ENCODE data around the gene PHLPP1. TPM values are rescaled to one million over a fixed set of nuclear protein-coding genes. Genes with fewer than 3 reads are reported as not detected.
A peak's percentile ranks its signal among the peaks of the same experiment; 100 is the strongest.

PHLPP1 gene
- total RNA-seq, 1 donor from 2014 or later, result 47.3 TPM

DNA sequence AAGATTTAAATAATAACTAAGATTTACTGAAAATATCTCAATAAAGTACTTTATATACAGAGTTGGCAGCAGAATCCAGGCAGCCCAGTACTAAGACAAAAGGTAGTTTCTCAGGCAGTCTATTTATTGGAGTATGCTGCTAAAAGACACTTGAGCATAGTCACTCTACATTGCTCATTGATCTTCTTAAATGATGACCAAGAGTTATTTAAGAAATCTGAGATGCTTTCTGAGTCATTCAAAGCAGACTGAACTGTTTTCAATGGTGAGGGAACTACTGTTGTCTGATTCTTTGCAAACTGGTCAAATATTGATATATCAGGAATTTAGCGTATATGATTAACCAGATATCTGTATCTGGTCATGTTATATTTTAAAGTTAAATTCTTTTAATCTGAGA is 133.6 kb downstream of the PHLPP1 start:
- H3K4me1 Mint-ChIP-seq (ENCODE audit: unreplicated experiment), result peaks cover 35% of the 10 kb centered on the region
- H3K36me3 Mint-ChIP-seq (ENCODE audit: low read depth, unreplicated experiment), result no peaks in the 10 kb centered on the region
- DNase-seq (ENCODE audit: low spot score), result no peak

GRCh38 chr18:62850619-62851306 is 135.4 kb downstream of the PHLPP1 start:
- H3K27ac Mint-ChIP-seq (ENCODE audit: unreplicated experiment), result peak overlapping the region; percentile 55
- peaks cover 4% of the 10 kb centered on the region for H3K36me3 Mint-ChIP-seq (ENCODE audit: low read depth, unreplicated experiment)
- TF ChIP-seq CTCF (IDR thresholded peaks at IDR 0.05; ENCODE audit: unreplicated experiment), result no peak
- no peak for DNase-seq (ENCODE audit: low spot score)
- H3K27me3 Mint-ChIP-seq (ENCODE audit: unreplicated experiment), result peaks cover 1% of the 10 kb centered on the region
- no peaks in the 10 kb centered on the region for H3K9me3 Mint-ChIP-seq (ENCODE audit: unreplicated experiment)
- H3K4me3 Mint-ChIP-seq (ENCODE audit: unreplicated experiment), result no peak overlapping the region
- peaks cover 28% of the 10 kb centered on the region for H3K4me1 Mint-ChIP-seq (ENCODE audit: unreplicated experiment)

More for the DNA sequence above, 133.6 kb downstream of the PHLPP1 start:
- peaks cover 1% of the 10 kb centered on the region for H3K27me3 Mint-ChIP-seq (ENCODE audit: unreplicated experiment)
- no peaks in the 10 kb centered on the region for H3K9me3 Mint-ChIP-seq (ENCODE audit: unreplicated experiment)
- TF ChIP-seq CTCF (IDR thresholded peaks at IDR 0.05; ENCODE audit: unreplicated experiment), result no peak
- H3K4me3 Mint-ChIP-seq (ENCODE audit: unreplicated experiment), result no peak overlapping the region
- H3K27ac Mint-ChIP-seq (ENCODE audit: unreplicated experiment), result no peak overlapping the region

DNA sequence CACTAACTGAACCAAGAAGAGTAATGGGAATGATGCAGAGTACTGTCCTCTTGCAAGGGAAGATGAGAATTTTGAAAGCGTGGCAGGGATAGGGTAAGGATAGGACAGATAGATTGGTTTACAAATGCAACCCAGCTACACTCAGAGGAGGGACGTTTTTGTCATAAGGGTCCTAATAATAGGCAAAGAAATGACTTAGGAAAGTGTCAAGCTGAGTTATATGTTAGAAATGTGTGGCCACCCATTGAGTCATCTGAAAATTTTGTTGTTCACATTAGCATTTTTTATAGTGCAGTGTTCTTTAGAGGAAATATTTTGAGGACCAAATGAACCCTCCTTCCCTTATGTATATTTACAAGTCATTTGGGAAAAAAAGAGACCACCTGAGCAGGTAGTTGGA is 137.5 kb downstream of the PHLPP1 start:
- Mint-ChIP-seq H3K9me3 (ENCODE audit: unreplicated experiment) (no peaks in the 10 kb centered on the region), H3K27me3 (ENCODE audit: unreplicated experiment) (peaks cover 1% of the 10 kb centered on the region), H3K4me1 (ENCODE audit: unreplicated experiment) (peaks cover 24% of the 10 kb centered on the region), H3K4me3 (ENCODE audit: unreplicated experiment) (no peak overlapping the region), H3K27ac (ENCODE audit: unreplicated experiment) (no peak overlapping the region), H3K36me3 (ENCODE audit: low read depth, unreplicated experiment) (peaks cover 8% of the 10 kb centered on the region)
- no peak for TF ChIP-seq CTCF (IDR thresholded peaks at IDR 0.05; ENCODE audit: unreplicated experiment)
- no peak for DNase-seq (ENCODE audit: low spot score)

- peaks cover 4% of the 10 kb centered on the region for H3K27me3 Mint-ChIP-seq (ENCODE audit: unreplicated experiment)
- H3K4me1 Mint-ChIP-seq (ENCODE audit: unreplicated experiment), result peaks cover 20% of the 10 kb centered on the region
- DNase-seq (ENCODE audit: low spot score), result no peak
- no peak overlapping the region for H3K27ac Mint-ChIP-seq (ENCODE audit: unreplicated experiment)
- H3K9me3 Mint-ChIP-seq (ENCODE audit: unreplicated experiment), result no peaks in the 10 kb centered on the region
- peaks cover 8% of the 10 kb centered on the region for H3K36me3 Mint-ChIP-seq (ENCODE audit: low read depth, unreplicated experiment)
- no peak overlapping the region for H3K4me3 Mint-ChIP-seq (ENCODE audit: unreplicated experiment)
- TF ChIP-seq CTCF (IDR thresholded peaks at IDR 0.05; ENCODE audit: unreplicated experiment), result no peak
Observed at GRCh38 chr18:62856294-62856693, 141.0 kb downstream of the PHLPP1 start.

- H3K27me3 Mint-ChIP-seq (ENCODE audit: unreplicated experiment), result peaks cover 3% of the 10 kb centered on the region
Observed at GRCh38 chr18:62857263-62857976, 142.1 kb downstream of the PHLPP1 start.

More at GRCh38 chr18:62857263-62857976, 142.1 kb downstream of the PHLPP1 start:
- peaks cover 18% of the 10 kb centered on the region for H3K4me1 Mint-ChIP-seq (ENCODE audit: unreplicated experiment)
- TF ChIP-seq CTCF (IDR thresholded peaks at IDR 0.05; ENCODE audit: unreplicated experiment), result no peak
- H3K36me3 Mint-ChIP-seq (ENCODE audit: low read depth, unreplicated experiment), result peaks cover 9% of the 10 kb centered on the region
- H3K4me3 Mint-ChIP-seq (ENCODE audit: unreplicated experiment), result no peak overlapping the region
- H3K9me3 Mint-ChIP-seq (ENCODE audit: unreplicated experiment), result no peaks in the 10 kb centered on the region
- H3K27ac Mint-ChIP-seq (ENCODE audit: unreplicated experiment), result no peak overlapping the region
- no peak for DNase-seq (ENCODE audit: low spot score)

Data from endothelial cell (in vitro differentiated cells).